GM18861 (cell line): ENCODE results near the gene NCOR2.

Experiments used
- ATAC-seq: cut with Tn5 transposase; IDR thresholded peaks from one replicate; pipeline ENCODE4 v1.9.1; 2021; ENCODE audit not compliant: unreplicated experiment

Gene NCOR2

GRCh38 chr12:124577986-124578385, 10.6 kb upstream of the NCOR2 start:
- ATAC-seq = no peak

- ATAC-seq = no peak
Observed at GRCh38 chr12:124577374-124577773, 10.0 kb upstream of the NCOR2 start.

- ATAC-seq = no peak
Observed at GRCh38 chr12:124576061-124576650, 8.7 kb upstream of the NCOR2 start.

- no peak for ATAC-seq
Observed at GRCh38 chr12:124573839-124574786, 6.7 kb upstream of the NCOR2 start.

GRCh38 chr12:124571556-124571955, 4.1 kb upstream of the NCOR2 start:
- ATAC-seq = no peak

- ATAC-seq = no peak
Observed at GRCh38 chr12:124570810-124571209, 3.4 kb upstream of the NCOR2 start.

GRCh38 chr12:124569375-124570148, 2.1 kb upstream of the NCOR2 start:
- no peak for ATAC-seq

GRCh38 chr12:124568431-124569374, 1.3 kb upstream of the NCOR2 start:
- no peak for ATAC-seq

- ATAC-seq = peak; percentile 29
Observed at GRCh38 chr12:124567673-124568373, 411 bp upstream of the NCOR2 start.

GRCh38 chr12:124566161-124566996, 1.0 kb downstream of the NCOR2 start:
- peak; percentile 16 for ATAC-seq

- no peak for ATAC-seq
Observed at GRCh38 chr12:124565656-124566160, 1.7 kb downstream of the NCOR2 start.

- no peak for ATAC-seq
Observed at GRCh38 chr12:124564971-124565491, 2.4 kb downstream of the NCOR2 start.

- no peak for ATAC-seq
Observed at GRCh38 chr12:124564232-124564958, 3.0 kb downstream of the NCOR2 start.

- ATAC-seq = no peak
Observed at GRCh38 chr12:124563809-124564208, 3.6 kb downstream of the NCOR2 start.

- no peak for ATAC-seq
Observed at GRCh38 chr12:124563401-124563800, 4.0 kb downstream of the NCOR2 start.

- ATAC-seq = no peak
Observed at GRCh38 chr12:124562796-124563181, 4.6 kb downstream of the NCOR2 start.

- no peak for ATAC-seq
Observed at GRCh38 chr12:124562018-124562795, 5.2 kb downstream of the NCOR2 start.
